HUDEP-2 (cell line): ENCODE data around the gene CHML.

Experiments
- DNase-seq, 76 experiments: peaks; one replicate each; lab custom pipeline; 2025; ENCODE audit not compliant: unreplicated experiment in 76 of 76; lab: John Stamatoyannopoulos, UW

The CHML gene

GRCh38 chr1:241648159-241648558 is 8.0 kb upstream of the CHML start:
- DNase-seq: no peak

- DNase-seq: no peak
Observed at GRCh38 chr1:241647658-241648057, 7.5 kb upstream of the CHML start.

- DNase-seq: no peak
Observed at GRCh38 chr1:241646201-241646600, 6.0 kb upstream of the CHML start.

- no peak for DNase-seq
Observed at GRCh38 chr1:241645199-241645598, 5.0 kb upstream of the CHML start.

- no peak for DNase-seq
Observed at GRCh38 chr1:241644259-241644658, 4.1 kb upstream of the CHML start.

- DNase-seq: no peak
Observed at GRCh38 chr1:241642593-241642944, 2.4 kb upstream of the CHML start.

- no peak for DNase-seq
Observed at GRCh38 chr1:241641773-241642592, 1.8 kb upstream of the CHML start.

GRCh38 chr1:241640867-241641622 is 876 bp upstream of the CHML start:
- no peak for DNase-seq

- peak in 43 of 76 experiments; percentile 11 to 78 (median 50) for DNase-seq
Observed at GRCh38 chr1:241639623-241640148, 483 bp downstream of the CHML start.

- peak in 4 of 76 experiments; percentile 3 to 21 (median 7) for DNase-seq
Observed at GRCh38 chr1:241638909-241639622, 1.1 kb downstream of the CHML start.

GRCh38 chr1:241638099-241638682 is 2.0 kb downstream of the CHML start:
- no peak for DNase-seq

GRCh38 chr1:241637604-241638003 is 2.6 kb downstream of the CHML start:
- peak in 1 of 76 experiments; percentile 5 for DNase-seq

- no peak for DNase-seq
Observed at GRCh38 chr1:241637046-241637590, 3.1 kb downstream of the CHML start.

GRCh38 chr1:241636291-241636690 is 3.9 kb downstream of the CHML start:
- no peak for DNase-seq

GRCh38 chr1:241635556-241636152 is 4.5 kb downstream of the CHML start:
- DNase-seq: no peak

- DNase-seq: no peak
Observed at GRCh38 chr1:241632987-241633386, 7.2 kb downstream of the CHML start.

GRCh38 chr1:241631674-241632073 is 8.5 kb downstream of the CHML start:
- DNase-seq: no peak

GRCh38 chr1:241630899-241631298 is 9.3 kb downstream of the CHML start:
- DNase-seq: no peak

GRCh38 chr1:241630476-241630875 is 9.7 kb downstream of the CHML start:
- no peak for DNase-seq

GRCh38 chr1:241630005-241630404 is 10.2 kb downstream of the CHML start:
- no peak for DNase-seq
